Fibroblast of lung (primary cell): ENCODE measurements around the gene CENPP. TPM values are rescaled to one million over a fixed set of nuclear protein-coding genes. Genes with fewer than 3 reads are reported as not detected.

Experiments used
- DNase-seq, 2 donors: peaks; one replicate each; pipeline versions ENCODE4 v3.0.0 to v3.0.0-alpha.2; 2010; ENCODE audit warnings: low read depth in 2 of 2
- H2AFZ ChIP-seq: 2 replicates; pipeline ENCODE4 v1.5.1; 2012; ENCODE audit warnings: low read length, control low read depth, inconsistent platforms
- H3K27ac ChIP-seq: 2 replicates; pipeline ENCODE4 v1.5.1; 2011; ENCODE audit warnings: low read length, control low read depth; ENCODE audit not compliant: insufficient read depth
- H3K27me3 ChIP-seq: 2 replicates; pipeline ENCODE4 v1.5.1; 2011; ENCODE audit warnings: mild to moderate bottlenecking, low read length; ENCODE audit not compliant: control insufficient read depth, insufficient read depth
- H3K36me3 ChIP-seq: 2 replicates; pipeline ENCODE4 v1.5.1; 2011; ENCODE audit warnings: low read length; ENCODE audit not compliant: control insufficient read depth, insufficient read depth
- H3K4me1 ChIP-seq: 2 replicates; pipeline ENCODE4 v1.5.1; 2011; ENCODE audit warnings: low read length; ENCODE audit not compliant: control insufficient read depth, insufficient read depth; ENCODE audit errors: extremely low read depth
- H3K4me2 ChIP-seq: 2 replicates; pipeline ENCODE4 v1.5.1; 2011; ENCODE audit warnings: low read length, control low read depth; ENCODE audit not compliant: insufficient read depth; ENCODE audit errors: extremely low read depth
- H3K4me3 ChIP-seq, 4 experiments: fragments of 200-600 bp in 1 of 4; sonication (generic) in 1 of 4; replicated peaks in 1 of 4; 2 replicates each; pipeline ENCODE4 v1.5.1; 2011 to 2016; ENCODE audit warnings: low read length in 4 of 4, low read depth in 3 of 4, mild to moderate bottlenecking in 3 of 4, control low read depth in 2 of 4, inconsistent platforms in 1 of 4, mixed read lengths in 1 of 4; ENCODE audit not compliant: insufficient read depth in 1 of 4; ENCODE audit errors: control extremely low read depth in 1 of 4
- H3K79me2 ChIP-seq: 2 replicates; pipeline ENCODE4 v1.5.1; 2012; ENCODE audit warnings: mild to moderate bottlenecking, low read length, inconsistent platforms; ENCODE audit not compliant: control insufficient read depth, insufficient read depth
- H3K9ac ChIP-seq: 2 replicates; pipeline ENCODE4 v1.5.1; 2011; ENCODE audit warnings: mild to moderate bottlenecking, low read length, control low read depth; ENCODE audit not compliant: insufficient read depth
- H3K9me3 ChIP-seq: 2 replicates; pipeline ENCODE4 v1.5.1; 2012; ENCODE audit warnings: low read depth, low read length; ENCODE audit not compliant: control insufficient read depth, insufficient read depth
- H4K20me1 ChIP-seq: 2 replicates; pipeline ENCODE4 v1.5.1; 2011; ENCODE audit warnings: low read length; ENCODE audit not compliant: control insufficient read depth, insufficient read depth; ENCODE audit errors: extremely low read depth
- EZH2 ChIP-seq: IDR thresholded peaks from 2 replicates; pipeline ENCODE4 v1.5.1; 2012; ENCODE audit warnings: low read length, control low read depth, mild to moderate bottlenecking; ENCODE audit errors: missing control alignments
- polyA plus RNA-seq, 2 donors: library from polyadenylated mRNA; depleted of rRNA in 1 of 2; stranded (reverse) in 1 of 2; unstranded in 1 of 2; fragments of >200 nt; gene quantifications; 2 replicates each; pipeline ENCODE4 v1.2.1, GENCODE V29; 2011 to 2012; ENCODE audit warnings: missing spikeins in 1 of 2
- total RNA-seq: library from RNA; depleted of rRNA; stranded (reverse); fragments of >200 nt; gene quantifications from 2 replicates; pipeline ENCODE4 v1.2.1, GENCODE V29; 2014
- TF ChIP-seq, protein P1 (sequence below), 2 donors: IDR thresholded peaks in 1 of 2; conservative IDR thresholded peaks in 1 of 2; 1 replicate in 1 of 2; 2 replicates in 1 of 2; pipeline ENCODE4 v1.5.1; 2011 to 2012; ENCODE audit warnings: low read length in 2 of 2, control low read depth in 1 of 2, inconsistent platforms in 1 of 2, low read depth in 1 of 2, mild to moderate bottlenecking in 1 of 2

Gene CENPP
- total and polyA plus RNA-seq, 2 donors (not counting 1 experiment from before 2014, with no cell fraction given), result 1.7 to 2.4 TPM

- H3K79me2 ChIP-seq, result no peaks in the 10 kb centered on the region
- peaks cover 17% of the 10 kb centered on the region for H3K36me3 ChIP-seq
- no peaks in the 10 kb centered on the region for H3K27me3 ChIP-seq
- no peak overlapping the region for H2AFZ ChIP-seq
- no peaks in the 10 kb centered on the region for H4K20me1 ChIP-seq
- no peak overlapping the region for H3K4me2 ChIP-seq
- H3K9me3 ChIP-seq, result no peaks in the 10 kb centered on the region
- no peak for DNase-seq
- no peak overlapping the region for H3K27ac ChIP-seq
- H3K9ac ChIP-seq, result no peak overlapping the region
- H3K4me3 ChIP-seq, result no peak overlapping the region
- H3K4me1 ChIP-seq, result no peaks in the 10 kb centered on the region
- TF ChIP-seq EZH2, result no peak
- TF ChIP-seq, protein P1, sequence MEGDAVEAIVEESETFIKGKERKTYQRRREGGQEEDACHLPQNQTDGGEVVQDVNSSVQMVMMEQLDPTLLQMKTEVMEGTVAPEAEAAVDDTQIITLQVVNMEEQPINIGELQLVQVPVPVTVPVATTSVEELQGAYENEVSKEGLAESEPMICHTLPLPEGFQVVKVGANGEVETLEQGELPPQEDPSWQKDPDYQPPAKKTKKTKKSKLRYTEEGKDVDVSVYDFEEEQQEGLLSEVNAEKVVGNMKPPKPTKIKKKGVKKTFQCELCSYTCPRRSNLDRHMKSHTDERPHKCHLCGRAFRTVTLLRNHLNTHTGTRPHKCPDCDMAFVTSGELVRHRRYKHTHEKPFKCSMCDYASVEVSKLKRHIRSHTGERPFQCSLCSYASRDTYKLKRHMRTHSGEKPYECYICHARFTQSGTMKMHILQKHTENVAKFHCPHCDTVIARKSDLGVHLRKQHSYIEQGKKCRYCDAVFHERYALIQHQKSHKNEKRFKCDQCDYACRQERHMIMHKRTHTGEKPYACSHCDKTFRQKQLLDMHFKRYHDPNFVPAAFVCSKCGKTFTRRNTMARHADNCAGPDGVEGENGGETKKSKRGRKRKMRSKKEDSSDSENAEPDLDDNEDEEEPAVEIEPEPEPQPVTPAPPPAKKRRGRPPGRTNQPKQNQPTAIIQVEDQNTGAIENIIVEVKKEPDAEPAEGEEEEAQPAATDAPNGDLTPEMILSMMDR (conservative IDR thresholded peaks at IDR 0.05 in 1 of 2, IDR thresholded peaks at IDR 0.05 in 1 of 2; ENCODE audit: low read depth in 1 of 2, low read length in 2 of 2), result peak in 1 of 2 donors; percentile 12
These were observed 310.9 kb downstream of the CENPP start for GRCh38 chr9:92636627-92637026.

- Histone ChIP-seq H2AFZ (no peak overlapping the region), H3K79me2 (no peaks in the 10 kb centered on the region), H4K20me1 (no peaks in the 10 kb centered on the region), H3K4me3 (no peak overlapping the region), H3K27me3 (no peaks in the 10 kb centered on the region), H3K9ac (no peak overlapping the region), H3K4me2 (no peak overlapping the region), H3K36me3 (peaks cover 16% of the 10 kb centered on the region), H3K4me1 (no peaks in the 10 kb centered on the region), H3K27ac (no peak overlapping the region), H3K9me3 (no peaks in the 10 kb centered on the region)
- TF ChIP-seq, protein P1 (conservative IDR thresholded peaks at IDR 0.05 in 1 of 2, IDR thresholded peaks at IDR 0.05 in 1 of 2; ENCODE audit: low read depth in 1 of 2, low read length in 2 of 2), result no peak
- DNase-seq, result no peak
These were observed 311.6 kb downstream of the CENPP start for GRCh38 chr9:92637326-92637725.

DNA sequence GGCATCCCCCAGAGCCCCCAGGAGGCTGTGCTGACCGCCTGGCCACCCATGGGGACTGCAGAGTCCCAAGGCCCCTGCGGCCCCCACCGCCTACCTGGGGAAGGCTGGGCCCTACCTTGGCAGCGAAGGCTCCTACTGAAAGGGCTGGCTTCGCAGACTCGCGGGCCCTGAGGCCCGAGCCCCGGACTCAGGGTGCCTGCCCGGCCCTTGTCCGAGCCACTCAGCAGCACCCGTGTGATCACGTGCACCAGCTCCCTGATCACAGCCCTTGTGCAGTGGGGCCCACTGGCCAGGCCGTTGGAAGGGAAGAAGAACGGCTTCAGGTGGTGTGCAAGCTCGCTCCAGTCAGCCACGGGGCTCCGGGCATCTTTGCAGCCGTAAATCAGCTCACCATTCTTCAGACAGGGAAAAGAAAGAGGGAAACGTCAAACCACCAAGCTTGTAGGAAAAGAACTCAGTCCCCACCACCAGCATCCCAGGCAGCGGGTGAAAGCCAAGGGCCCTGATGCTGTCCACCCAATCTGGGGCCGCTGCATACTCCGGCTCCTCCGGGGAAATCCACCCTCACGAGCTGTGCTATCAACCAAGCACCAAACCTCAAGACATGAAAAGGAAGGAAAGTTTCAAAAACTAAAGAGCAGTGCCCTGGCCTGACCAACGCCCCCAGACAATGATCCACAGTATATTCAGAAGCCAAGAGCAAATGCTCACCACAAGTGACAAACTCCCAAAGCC, 312.3 kb downstream of the CENPP start:
- DNase-seq, result no peak
- Histone ChIP-seq H3K27me3 (no peaks in the 10 kb centered on the region), H3K9ac (no peak overlapping the region), H3K4me2 (no peak overlapping the region), H4K20me1 (no peaks in the 10 kb centered on the region), H2AFZ (no peak overlapping the region), H3K9me3 (no peaks in the 10 kb centered on the region), H3K36me3 (peaks cover 21% of the 10 kb centered on the region), H3K4me1 (no peaks in the 10 kb centered on the region), H3K27ac (no peak overlapping the region), H3K79me2 (no peaks in the 10 kb centered on the region), H3K4me3 (no peak overlapping the region)
- no peak for TF ChIP-seq EZH2
- TF ChIP-seq, protein P1 (conservative IDR thresholded peaks at IDR 0.05 in 1 of 2, IDR thresholded peaks at IDR 0.05 in 1 of 2; ENCODE audit: low read depth in 1 of 2, low read length in 2 of 2), result no peak
